NCI-H187 (cell line): ENCODE data around the gene MPO.

Experiments
- DNase-seq, 2 experiments: peaks; one replicate each; lab custom pipeline; 2025; lab: John Stamatoyannopoulos, UW

MPO gene, protein sequence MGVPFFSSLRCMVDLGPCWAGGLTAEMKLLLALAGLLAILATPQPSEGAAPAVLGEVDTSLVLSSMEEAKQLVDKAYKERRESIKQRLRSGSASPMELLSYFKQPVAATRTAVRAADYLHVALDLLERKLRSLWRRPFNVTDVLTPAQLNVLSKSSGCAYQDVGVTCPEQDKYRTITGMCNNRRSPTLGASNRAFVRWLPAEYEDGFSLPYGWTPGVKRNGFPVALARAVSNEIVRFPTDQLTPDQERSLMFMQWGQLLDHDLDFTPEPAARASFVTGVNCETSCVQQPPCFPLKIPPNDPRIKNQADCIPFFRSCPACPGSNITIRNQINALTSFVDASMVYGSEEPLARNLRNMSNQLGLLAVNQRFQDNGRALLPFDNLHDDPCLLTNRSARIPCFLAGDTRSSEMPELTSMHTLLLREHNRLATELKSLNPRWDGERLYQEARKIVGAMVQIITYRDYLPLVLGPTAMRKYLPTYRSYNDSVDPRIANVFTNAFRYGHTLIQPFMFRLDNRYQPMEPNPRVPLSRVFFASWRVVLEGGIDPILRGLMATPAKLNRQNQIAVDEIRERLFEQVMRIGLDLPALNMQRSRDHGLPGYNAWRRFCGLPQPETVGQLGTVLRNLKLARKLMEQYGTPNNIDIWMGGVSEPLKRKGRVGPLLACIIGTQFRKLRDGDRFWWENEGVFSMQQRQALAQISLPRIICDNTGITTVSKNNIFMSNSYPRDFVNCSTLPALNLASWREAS

DNA sequence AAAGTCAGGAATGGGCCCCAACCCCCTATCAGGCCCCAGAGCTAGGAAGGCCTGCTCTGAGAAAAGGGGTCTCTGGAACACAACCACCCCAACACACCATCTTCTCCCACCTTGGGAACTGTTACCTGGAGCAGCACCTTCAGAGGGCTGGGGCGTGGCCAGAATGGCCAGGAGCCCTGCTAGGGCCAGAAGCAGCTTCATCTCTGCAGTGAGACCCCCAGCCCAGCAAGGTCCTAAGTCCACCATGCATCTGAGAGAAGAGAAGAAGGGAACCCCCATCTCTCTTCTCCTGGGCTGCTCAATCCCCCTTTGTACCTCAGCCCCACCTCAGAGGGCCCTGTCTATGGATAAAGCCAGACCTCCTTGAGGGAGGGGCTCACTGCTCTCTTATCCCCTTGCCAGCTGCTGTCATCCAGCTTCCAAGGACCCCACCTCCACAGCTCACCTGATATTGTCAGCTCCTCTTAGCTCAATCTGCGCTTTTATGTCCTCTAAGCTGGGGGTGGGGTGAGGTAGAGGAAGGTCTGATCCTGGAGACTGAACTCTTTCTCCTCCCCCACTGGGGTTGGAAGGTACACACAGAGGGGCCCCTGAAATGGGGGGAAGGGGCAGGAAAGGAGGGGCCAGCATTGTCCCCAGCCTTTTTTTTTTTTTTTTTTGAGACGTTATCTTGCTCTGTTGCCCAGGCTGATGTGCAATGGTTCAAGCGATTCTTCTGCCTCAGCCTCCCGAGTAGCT is at the start of gene MPO:
Gene MPO (minus strand): TSS at position 456 of the 738 bp plus-strand sequence. CDS start 177 bp downstream, at position 279.
- DNase-seq: no peak

DNA sequence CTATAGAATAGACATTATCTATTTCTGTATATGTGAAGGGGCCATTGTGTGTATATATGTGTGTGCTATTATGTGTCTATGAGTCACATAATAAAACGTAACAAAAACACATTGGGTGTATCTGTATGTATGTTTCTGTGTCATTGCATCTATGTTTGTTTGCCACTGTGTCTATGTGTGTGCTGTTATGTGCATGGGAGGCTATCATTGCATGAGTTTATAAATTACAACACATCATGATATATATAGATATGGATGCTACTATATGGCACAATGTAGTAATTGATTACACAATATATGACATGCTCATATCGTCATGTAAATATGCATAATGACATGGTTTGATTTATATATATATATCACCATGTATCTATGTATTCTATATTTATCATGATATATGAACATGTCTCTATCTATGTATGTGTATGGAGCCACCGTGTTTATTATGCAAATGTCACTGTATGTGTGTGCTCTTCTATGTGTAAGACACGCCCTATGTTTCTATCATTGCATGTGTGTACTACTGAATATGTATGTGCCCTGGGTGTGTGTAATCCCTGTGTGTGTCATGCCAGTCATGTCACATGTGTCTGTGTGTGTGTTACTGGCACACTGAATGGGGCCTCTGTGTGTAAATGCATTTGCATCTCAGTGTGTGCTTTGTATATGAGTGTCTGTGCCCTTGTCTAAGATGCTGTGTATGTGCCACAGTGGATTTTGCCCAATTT is 49.2 kb upstream of the MPO start:
- no peak for DNase-seq

- no peak for DNase-seq
These were observed 48.5 kb upstream of the MPO start for GRCh38 chr17:58329035-58329809.

- DNase-seq: no peak
These were observed 47.7 kb upstream of the MPO start, which contains the start of gene TSPOAP1 for GRCh38 chr17:58328195-58329034. TSPOAP1 (minus strand) TSS chr17:58328795; CDS start chr17:58327920, 875 bp downstream.

GRCh38 chr17:58327363-58328194 is 46.8 kb upstream of the MPO start:
- no peak for DNase-seq

DNA sequence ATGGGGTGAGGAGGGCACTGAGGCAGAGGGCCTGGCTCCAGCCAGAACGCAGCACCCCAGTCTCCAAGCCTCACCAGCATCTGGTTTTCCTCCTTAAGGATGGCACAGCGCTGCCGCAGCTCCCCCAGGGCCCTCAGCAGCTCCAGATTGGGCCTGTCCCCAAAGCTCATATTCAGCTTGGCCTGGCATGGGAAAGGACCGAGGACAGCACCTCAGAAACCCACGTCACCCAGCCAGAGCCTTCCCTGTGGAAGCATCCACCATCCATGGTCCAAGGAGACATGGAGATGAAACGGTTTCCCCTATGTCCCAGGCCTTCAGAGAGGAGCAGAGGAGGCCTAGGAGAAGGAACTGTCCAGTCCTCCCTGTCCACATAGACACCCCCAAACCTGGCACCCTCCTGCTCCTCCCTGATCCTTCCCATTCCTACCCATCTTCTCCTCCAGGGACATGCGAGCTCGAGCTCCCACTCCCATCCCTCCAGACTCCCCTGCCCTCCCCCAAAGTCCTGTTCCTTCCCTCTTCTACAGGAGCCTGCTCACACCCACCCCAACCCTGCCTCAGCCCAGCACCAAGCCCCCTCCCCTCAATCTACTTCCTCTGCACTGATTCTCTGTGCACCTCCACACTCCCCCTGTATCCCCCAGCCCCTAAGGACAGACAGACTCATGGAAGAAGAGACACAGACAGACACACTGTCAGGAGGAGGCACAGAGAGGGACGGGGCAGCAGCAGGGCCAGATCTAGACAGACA is 46.1 kb upstream of the MPO start:
- DNase-seq: no peak

- no peak for DNase-seq
These were observed 45.3 kb upstream of the MPO start for GRCh38 chr17:58325976-58326468.

DNA sequence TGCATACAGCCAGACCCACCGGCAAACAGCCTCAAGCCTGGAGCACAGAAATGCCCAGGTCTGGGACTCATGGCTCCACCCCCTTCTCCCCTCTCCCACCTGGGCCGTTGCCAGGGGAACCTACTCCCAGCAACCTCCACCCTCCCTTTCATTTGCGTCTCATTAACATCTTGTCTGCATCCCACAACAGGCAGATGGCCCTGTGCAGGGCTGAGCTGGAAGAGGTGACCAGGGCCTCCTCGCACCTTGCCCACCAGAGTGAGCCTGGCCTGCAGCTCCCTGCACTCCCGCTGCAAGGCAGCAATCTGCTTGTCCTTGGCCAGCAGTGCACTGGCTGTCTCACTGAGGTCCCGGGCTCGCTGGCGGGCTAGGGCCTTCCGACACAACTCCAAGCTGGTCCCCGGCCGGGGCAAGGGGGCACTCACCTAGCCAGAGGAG is 44.6 kb upstream of the MPO start:
- DNase-seq: no peak

DNA sequence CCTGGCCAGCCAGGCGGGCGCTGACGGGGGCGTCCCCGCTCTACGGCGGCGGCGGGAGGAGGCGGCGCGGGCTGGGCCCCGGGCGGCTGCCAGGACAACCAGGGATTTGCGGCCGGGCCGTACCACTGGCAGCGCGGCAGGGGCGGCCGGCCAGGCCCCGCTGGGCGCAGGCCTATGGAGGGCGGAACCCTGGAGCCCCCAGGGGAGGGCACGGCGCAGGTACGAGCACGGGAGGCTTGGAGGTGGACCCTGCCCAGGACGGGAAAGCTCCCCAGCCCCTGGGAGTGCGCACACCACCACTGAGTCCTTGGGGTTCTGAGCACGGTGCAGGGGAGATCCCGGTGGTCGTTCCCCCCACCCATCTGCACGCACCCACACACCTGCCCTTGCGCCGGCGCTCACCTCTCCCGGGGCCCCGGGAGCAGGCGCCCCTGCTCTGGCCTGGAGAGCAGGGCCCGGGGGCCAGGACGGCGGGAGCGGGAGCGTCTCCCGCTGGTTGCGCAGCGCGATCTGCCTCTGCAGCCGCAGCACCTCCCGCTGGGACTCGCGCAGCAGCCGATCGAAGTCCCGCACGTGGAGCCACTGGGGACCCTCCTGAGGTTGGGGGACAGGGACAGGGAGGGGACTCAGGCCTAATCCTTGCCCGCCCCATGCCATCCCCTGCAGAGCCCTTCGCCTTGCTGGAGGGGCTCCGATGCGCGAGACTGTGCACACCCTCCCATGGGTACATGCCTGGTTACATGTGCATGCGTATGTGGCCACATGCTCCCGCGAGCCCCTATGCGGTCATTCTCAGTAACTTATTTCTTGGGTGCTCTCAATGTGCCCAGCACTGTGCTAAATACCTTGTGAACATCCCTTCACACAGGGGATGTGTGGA is 43.9 kb upstream of the MPO start:
- peak in 1 of 2 experiments; percentile 11 for DNase-seq

DNA sequence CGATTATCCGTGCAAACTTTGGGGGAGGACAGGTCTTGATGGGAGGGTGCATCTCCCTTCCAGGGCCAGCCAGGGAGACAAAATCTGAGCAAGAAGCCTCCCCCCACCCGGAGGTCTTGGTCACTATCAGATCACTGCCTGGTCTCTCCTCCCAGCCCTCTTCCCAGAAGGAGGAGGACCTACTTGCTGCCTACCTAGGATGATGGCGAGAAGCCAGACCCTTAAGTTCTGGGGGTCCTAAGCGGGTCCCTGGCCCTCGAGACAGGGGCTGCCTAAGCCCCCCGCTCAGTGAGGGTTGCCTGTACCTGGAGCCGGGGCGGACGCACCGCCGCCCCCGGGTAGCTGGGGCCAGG is 43.3 kb upstream of the MPO start:
- no peak for DNase-seq

DNA sequence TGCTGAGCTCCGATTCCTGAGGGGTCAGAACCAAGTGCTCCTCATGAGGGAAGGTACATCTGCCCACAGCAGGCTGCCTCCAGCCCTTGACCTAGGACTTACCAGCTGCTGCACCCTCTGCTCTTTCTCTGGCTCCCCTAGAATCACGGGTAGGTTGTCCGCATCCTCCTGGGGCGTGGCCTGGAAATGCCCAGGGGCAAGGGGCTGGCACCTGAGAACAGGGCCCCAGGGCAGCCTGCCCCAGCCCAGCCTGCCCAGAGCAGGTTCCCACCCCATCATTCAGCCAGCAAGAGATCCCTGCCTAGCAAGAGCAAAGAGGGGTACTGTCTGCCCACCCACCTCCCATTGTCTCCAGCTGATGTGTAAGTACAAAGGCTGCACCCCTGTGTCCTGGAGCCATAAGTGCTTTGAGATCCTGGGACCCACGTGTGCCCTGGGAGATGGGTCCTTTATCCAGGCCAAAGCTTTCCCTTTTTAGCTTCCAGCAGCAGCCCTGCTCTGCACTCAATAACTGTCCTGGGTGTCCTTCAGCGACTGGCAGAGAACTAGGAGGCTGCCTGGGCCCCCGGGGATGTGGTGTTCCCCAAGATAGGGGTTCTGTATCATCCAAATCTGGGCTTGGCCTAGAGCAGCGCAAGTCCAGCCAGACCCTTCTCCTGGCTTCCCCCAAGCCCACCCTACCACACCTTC is 42.8 kb upstream of the MPO start:
- DNase-seq: no peak

DNA sequence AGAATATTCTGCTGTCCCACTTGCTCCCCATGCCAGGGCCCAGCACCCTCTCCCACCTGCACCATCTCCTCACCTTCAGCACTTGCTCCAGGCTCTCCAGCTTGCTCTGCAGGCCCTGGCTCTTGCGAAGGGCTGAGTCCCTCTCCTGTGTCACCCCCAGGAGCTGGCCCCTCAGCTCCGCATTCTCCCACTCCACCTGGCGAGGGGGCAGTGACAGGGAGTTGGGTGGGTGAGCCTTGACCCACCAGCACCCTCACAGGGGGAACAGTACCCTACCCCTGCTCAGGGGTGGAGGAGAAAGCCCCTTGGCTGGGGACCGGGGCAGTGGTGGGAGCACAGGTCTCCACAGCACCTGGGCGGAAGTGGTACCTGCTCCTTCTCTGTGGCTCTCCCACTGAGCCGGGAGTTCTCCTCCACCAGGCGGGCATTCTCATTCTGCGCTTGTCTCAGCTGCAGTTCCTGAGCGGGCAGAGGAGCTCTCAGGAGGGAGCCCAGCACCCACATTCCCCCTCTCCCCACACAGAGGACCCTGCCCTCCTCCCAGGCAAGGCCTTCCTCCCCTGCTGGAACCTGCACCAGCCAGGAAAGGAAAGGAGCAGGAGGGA is 41.9 kb upstream of the MPO start:
- no peak for DNase-seq

DNA sequence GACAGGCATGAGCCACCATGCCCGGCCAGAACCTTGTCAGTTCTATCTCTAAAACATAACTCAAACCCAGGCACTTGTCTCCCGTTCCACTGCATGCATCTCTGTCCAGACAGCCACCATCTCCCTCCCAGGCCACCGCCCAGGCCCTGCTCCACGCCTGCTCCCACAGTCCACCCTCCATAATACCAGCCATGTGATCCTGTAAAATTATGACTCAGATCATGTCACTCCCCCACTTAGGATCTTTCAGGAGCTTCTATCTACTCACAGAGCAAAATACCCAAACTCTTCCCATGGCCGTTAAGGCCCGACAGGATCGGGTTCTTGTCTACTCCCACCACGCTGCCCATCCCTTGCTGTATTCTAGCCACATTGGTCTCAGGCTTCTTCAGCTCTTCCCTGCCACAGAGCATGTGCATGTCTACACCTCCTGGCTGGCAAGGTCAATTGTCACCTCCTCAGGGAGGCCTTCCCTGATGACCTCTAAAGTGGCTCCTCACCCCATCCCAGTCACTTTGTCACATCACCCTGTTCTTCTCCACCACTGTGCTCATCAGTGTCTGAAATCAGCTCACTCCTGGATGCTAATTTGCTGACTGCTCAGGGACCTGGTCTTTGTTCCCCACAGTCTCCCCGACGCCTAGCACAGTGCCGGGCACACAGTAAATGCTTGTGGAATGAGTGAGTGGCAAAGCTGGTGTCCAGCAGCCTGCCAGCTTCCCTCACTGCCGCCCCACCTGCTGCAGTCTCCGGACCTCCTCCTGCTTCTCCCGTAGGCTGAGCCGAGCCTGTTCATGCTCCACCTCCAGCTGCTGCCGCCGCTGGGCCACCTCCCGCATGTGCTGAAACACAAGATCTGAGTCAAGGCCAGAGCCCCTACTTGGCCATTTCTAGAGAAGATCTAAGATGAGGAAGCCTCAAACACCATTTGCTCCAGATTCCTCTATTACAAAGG is 41.1 kb upstream of the MPO start:
- no peak for DNase-seq

DNA sequence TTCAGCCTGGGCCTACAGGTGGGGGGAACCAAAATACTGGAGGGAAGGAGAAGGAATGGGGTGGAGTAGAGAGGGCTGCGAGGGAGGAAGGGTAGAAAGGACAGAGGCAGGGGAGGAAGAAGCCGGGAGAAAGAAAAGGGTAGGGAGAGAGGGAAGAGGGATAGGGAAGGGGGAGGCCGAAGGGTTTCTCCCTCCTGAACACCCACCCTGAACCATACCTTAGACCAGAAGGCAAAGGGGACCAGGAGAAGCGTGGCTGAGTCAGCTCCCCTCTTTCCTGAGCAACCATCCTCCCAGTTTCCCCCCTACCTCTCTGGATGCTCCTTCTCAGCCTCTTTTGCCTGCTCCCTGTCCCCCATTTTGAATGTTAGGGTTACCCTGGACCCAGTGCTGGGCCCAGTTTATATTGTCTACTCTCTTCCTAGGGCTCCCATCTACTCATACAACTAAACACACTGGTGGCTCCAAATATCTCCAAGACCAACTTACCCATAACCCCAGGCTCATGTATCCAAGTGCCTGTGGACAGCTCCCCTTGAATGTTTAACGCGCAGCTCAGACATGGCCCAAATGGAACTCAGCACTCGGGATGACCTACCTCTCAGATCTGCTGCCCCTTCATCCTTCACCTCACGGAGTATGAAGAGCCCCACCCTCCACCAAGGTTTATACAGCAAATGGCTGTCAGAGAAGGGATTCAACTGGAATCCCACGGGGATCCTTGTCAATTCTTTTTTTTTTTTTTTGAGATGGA is 40.0 kb upstream of the MPO start:
- no peak for DNase-seq
